Prostate gland (tissue), 2 donors: Measurements from ENCODE around the gene COA5.

Experiments
- POLR2AphosphoS5 ChIP-seq: sonication (generic); formaldehyde crosslinking; IDR thresholded peaks from one replicate; pipeline ENCODE4 v1.6.1; 2017; ENCODE audit warnings: antibody characterized with exemption
- TF ChIP-seq, protein P1 (sequence below), 4 experiments: fragments of 200-600 bp in 2 of 4; fragments of 450-650 bp in 2 of 4; sonication (generic) in 2 of 4; IDR thresholded peaks; 1 replicate in 3 of 4; 2 replicates in 1 of 4; pipeline ENCODE4 v1.5.1; 2016 to 2019; ENCODE audit warnings: antibody characterized with exemption in 4 of 4, mild to moderate bottlenecking in 2 of 4, moderate library complexity in 2 of 4

DNA sequence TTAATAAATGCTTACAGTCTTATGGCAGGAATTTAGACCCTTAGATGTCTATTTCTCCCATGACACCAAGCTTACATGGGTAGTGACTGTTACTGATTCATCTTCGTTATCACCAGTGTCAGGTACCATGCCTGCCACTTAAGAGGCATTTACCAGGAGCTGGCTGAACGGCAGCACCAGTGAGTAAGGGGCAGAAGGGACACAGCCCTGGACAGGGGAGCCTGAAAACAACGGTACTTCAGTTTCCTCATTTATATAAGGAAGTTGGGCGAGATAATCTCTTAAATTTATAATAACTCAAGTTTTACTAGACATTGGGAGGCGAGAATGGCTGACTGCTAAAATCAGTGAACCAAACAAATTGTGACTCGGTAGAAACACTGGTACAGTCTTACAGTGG lies 1.2 kb downstream of the COA5 start:
- TF ChIP-seq, protein P1, sequence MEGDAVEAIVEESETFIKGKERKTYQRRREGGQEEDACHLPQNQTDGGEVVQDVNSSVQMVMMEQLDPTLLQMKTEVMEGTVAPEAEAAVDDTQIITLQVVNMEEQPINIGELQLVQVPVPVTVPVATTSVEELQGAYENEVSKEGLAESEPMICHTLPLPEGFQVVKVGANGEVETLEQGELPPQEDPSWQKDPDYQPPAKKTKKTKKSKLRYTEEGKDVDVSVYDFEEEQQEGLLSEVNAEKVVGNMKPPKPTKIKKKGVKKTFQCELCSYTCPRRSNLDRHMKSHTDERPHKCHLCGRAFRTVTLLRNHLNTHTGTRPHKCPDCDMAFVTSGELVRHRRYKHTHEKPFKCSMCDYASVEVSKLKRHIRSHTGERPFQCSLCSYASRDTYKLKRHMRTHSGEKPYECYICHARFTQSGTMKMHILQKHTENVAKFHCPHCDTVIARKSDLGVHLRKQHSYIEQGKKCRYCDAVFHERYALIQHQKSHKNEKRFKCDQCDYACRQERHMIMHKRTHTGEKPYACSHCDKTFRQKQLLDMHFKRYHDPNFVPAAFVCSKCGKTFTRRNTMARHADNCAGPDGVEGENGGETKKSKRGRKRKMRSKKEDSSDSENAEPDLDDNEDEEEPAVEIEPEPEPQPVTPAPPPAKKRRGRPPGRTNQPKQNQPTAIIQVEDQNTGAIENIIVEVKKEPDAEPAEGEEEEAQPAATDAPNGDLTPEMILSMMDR (IDR thresholded peaks at IDR 0.05) = no peak
- TF ChIP-seq POLR2AphosphoS5 = no peak
